Measurements from ENCODE around the gene CCDC7. TPM values are rescaled to one million over a fixed set of nuclear protein-coding genes. Genes with fewer than 3 reads are reported as not detected.
"Not testable (repeated sequence)": the region's sequence is repeated elsewhere in the genome, so short reads cannot be mapped to it uniquely, and the experiment has no call there.

The CCDC7 gene
- total RNA-seq, 1 donor from 2014 or later, result 2.3 TPM

- Mint-ChIP-seq H3K27ac (ENCODE audit: unreplicated experiment) (no peak overlapping the region), H3K9me3 (ENCODE audit: unreplicated experiment) (peaks cover 5% of the 10 kb centered on the region), H3K4me1 (ENCODE audit: low read depth, unreplicated experiment) (no peaks in the 10 kb centered on the region), H3K4me3 (ENCODE audit: unreplicated experiment) (no peak overlapping the region), H3K27me3 (ENCODE audit: low read depth, unreplicated experiment) (peaks cover 5% of the 10 kb centered on the region), H3K36me3 (ENCODE audit: low read depth, unreplicated experiment) (no peaks in the 10 kb centered on the region)
- no peaks in the 10 kb centered on the region for H3K9me3 ChIP-seq (ENCODE audit: insufficient read depth, low read depth, low read length)
- no peak overlapping the region for H2AFZ ChIP-seq (ENCODE audit: low read depth, low read length)
- TF ChIP-seq EZH2 (IDR thresholded peaks at IDR 0.05; ENCODE audit: insufficient read depth, low read length) (no peak), CTCF (IDR thresholded peaks at IDR 0.05; ENCODE audit: insufficient read depth, low read depth, low read length) (no peak)
- no peak overlapping the region for H3K9ac ChIP-seq (ENCODE audit: low read length)
- no peaks in the 10 kb centered on the region for H3K36me3 ChIP-seq (ENCODE audit: insufficient read depth, low read length)
- H3K79me2 ChIP-seq (ENCODE audit: insufficient read depth, low read length), result no peaks in the 10 kb centered on the region
- peak; percentile 54 for FAIRE-seq
- H4K20me1 ChIP-seq (ENCODE audit: insufficient read depth, low read length), result no peaks in the 10 kb centered on the region
- H3K4me2 ChIP-seq (ENCODE audit: low read length), result no peak overlapping the region
- no peak overlapping the region for H3K27ac ChIP-seq (ENCODE audit: low read depth, low read length)
- H3K4me1 ChIP-seq (ENCODE audit: insufficient read depth, low read length), result no peaks in the 10 kb centered on the region
- no peak for DNase-seq (ENCODE audit: low read depth)
- H3K27me3 ChIP-seq (ENCODE audit: insufficient read depth, low read length), result no peaks in the 10 kb centered on the region
- H3K4me3 ChIP-seq (ENCODE audit: insufficient read depth, low read depth, low read length), result no peak overlapping the region
Measured at GRCh38 chr10:32646535-32646934, 200.6 kb downstream of the CCDC7 start.

GRCh38 chr10:32650246-32650655 is 204.3 kb downstream of the CCDC7 start:
- DNase-seq (ENCODE audit: low read depth) (no peak), FAIRE-seq (no peak)
- H3K36me3 Mint-ChIP-seq (ENCODE audit: low read depth, unreplicated experiment), result no peaks in the 10 kb centered on the region
- Histone ChIP-seq H3K9ac (ENCODE audit: low read length) (no peak overlapping the region), H3K4me3 (ENCODE audit: insufficient read depth, low read depth, low read length) (no peak overlapping the region), H4K20me1 (ENCODE audit: insufficient read depth, low read length) (no peaks in the 10 kb centered on the region), H3K79me2 (ENCODE audit: insufficient read depth, low read length) (no peaks in the 10 kb centered on the region), H3K4me2 (ENCODE audit: low read length) (no peak overlapping the region), H2AFZ (ENCODE audit: low read depth, low read length) (no peak overlapping the region), H3K4me1 (ENCODE audit: insufficient read depth, low read length) (no peaks in the 10 kb centered on the region), H3K36me3 (ENCODE audit: insufficient read depth, low read length) (no peaks in the 10 kb centered on the region), H3K27ac (ENCODE audit: low read depth, low read length) (no peak overlapping the region), H3K9me3 (ENCODE audit: insufficient read depth, low read depth, low read length) (no peaks in the 10 kb centered on the region), H3K27me3 (ENCODE audit: insufficient read depth, low read length) (no peaks in the 10 kb centered on the region)
- TF ChIP-seq CTCF (IDR thresholded peaks at IDR 0.05; ENCODE audit: insufficient read depth, low read depth, low read length), result no peak
- no peak for TF ChIP-seq EZH2 (IDR thresholded peaks at IDR 0.05; ENCODE audit: insufficient read depth, low read length)
- no peaks in the 10 kb centered on the region for H3K4me1 Mint-ChIP-seq (ENCODE audit: low read depth, unreplicated experiment)
- H3K27ac Mint-ChIP-seq (ENCODE audit: unreplicated experiment), result no peak overlapping the region
- peaks cover 5% of the 10 kb centered on the region for H3K27me3 Mint-ChIP-seq (ENCODE audit: low read depth, unreplicated experiment)
- no peak overlapping the region for H3K4me3 Mint-ChIP-seq (ENCODE audit: unreplicated experiment)
- peaks cover 10% of the 10 kb centered on the region for H3K9me3 Mint-ChIP-seq (ENCODE audit: unreplicated experiment)

- not testable (repeated sequence) for H3K27me3 Mint-ChIP-seq (ENCODE audit: low read depth, unreplicated experiment); H3K9me3 ChIP-seq (ENCODE audit: insufficient read depth, low read depth, low read length); FAIRE-seq; H3K4me1 Mint-ChIP-seq (ENCODE audit: low read depth, unreplicated experiment); H3K27ac ChIP-seq (ENCODE audit: low read depth, low read length); H3K4me1 ChIP-seq (ENCODE audit: insufficient read depth, low read length); H3K4me3 ChIP-seq (ENCODE audit: insufficient read depth, low read depth, low read length); H3K9ac ChIP-seq (ENCODE audit: low read length); H3K79me2 ChIP-seq (ENCODE audit: insufficient read depth, low read length); H3K4me3 Mint-ChIP-seq (ENCODE audit: unreplicated experiment); DNase-seq (ENCODE audit: low read depth); H4K20me1 ChIP-seq (ENCODE audit: insufficient read depth, low read length); H3K36me3 ChIP-seq (ENCODE audit: insufficient read depth, low read length); H3K4me2 ChIP-seq (ENCODE audit: low read length); H3K36me3 Mint-ChIP-seq (ENCODE audit: low read depth, unreplicated experiment); H3K27me3 ChIP-seq (ENCODE audit: insufficient read depth, low read length); H2AFZ ChIP-seq (ENCODE audit: low read depth, low read length); H3K27ac Mint-ChIP-seq (ENCODE audit: unreplicated experiment)
- H3K9me3 Mint-ChIP-seq (ENCODE audit: unreplicated experiment), result peaks cover 20% of the 10 kb centered on the region
Measured at GRCh38 chr10:32657430-32657829, 211.5 kb downstream of the CCDC7 start.
